Right cardiac atrium (tissue), 5 donors: ENCODE measurements around the gene ZKSCAN5. TPM values are rescaled to one million over a fixed set of nuclear protein-coding genes. Genes with fewer than 3 reads are reported as not detected.
A peak's percentile ranks its signal among the peaks of the same experiment; 100 is the strongest.

ENCODE experiments used
- ATAC-seq, 2 donors: fragments of 200-7000 bp; cut with Tn5 transposase; one replicate each; pipeline versions ENCODE4 v1.8.0 to v1.9.1; 2020; ENCODE audit warnings: moderate library complexity in 2 of 2, mild to moderate bottlenecking in 1 of 2
- DNase-seq, 3 donors: peaks; one replicate each; pipeline ENCODE4 v3.0.0-alpha.2; 2020
- H3K27ac ChIP-seq: one replicate; pipeline ENCODE4 v1.5.1; 2013; ENCODE audit warnings: mild to moderate bottlenecking, low read length, control low read depth, moderate library complexity
- H3K27me3 ChIP-seq: one replicate; pipeline ENCODE4 v1.6.1; 2013; ENCODE audit not compliant: control insufficient read depth, insufficient read depth
- H3K4me1 ChIP-seq: one replicate; pipeline ENCODE4 v1.6.1; 2013; ENCODE audit warnings: low read length; ENCODE audit not compliant: control insufficient read depth, insufficient read depth
- H3K4me3 ChIP-seq: one replicate; pipeline ENCODE4 v1.5.1; 2013; ENCODE audit warnings: low read length, control low read depth
- H3K9me3 ChIP-seq: one replicate; pipeline ENCODE4 v1.6.1; 2013; ENCODE audit warnings: low read length; ENCODE audit not compliant: control insufficient read depth
- WGBS: extraction: QIAGEN DNeasy Blood & Tissue Kit; methylation state at CpG from one replicate; pipeline ENCODE4 v1.1.7; 2013; 5-methylcytosine and 5-hydroxymethylcytosine counted together
- intact Hi-C, 4 donors: fragments of 100-400 bp; cut with DNase I; formaldehyde crosslinking; loops; one replicate each; pipeline versions ENCODE4 v1.11.0 to v1.14.0; 2022 to 2023
- polyA plus RNA-seq: library from polyadenylated mRNA; stranded (reverse); fragments of 200-250 nt; gene quantifications from one replicate; pipeline ENCODE4 v1.2.3, GENCODE V29; 2013
- total RNA-seq, 4 donors: library from RNA; stranded (reverse); fragmentation: NEBNext Ultra II Directional; extraction: Animal tissue kit (Norgen Biotek cat#: 25700); gene quantifications; one replicate each; pipeline ENCODE4 v1.2.1, GENCODE V29; 2021
- donor health status: healthy with polysubstance abuse.
- donor health status: DM: no; HTN: yes; CAD: no.
- donor health status: DM: no; HTN: no; CAD: no.
- donor health status: DM: no; HTN: yes; CAD: no; lungs with severe emphysema.
- donor health status: DM: yes; HTN: yes; CAD: no.

The ZKSCAN5 gene
- total and polyA plus RNA-seq, 5 donors, result 3.0 to 7.1 (median 6.3) TPM

DNA sequence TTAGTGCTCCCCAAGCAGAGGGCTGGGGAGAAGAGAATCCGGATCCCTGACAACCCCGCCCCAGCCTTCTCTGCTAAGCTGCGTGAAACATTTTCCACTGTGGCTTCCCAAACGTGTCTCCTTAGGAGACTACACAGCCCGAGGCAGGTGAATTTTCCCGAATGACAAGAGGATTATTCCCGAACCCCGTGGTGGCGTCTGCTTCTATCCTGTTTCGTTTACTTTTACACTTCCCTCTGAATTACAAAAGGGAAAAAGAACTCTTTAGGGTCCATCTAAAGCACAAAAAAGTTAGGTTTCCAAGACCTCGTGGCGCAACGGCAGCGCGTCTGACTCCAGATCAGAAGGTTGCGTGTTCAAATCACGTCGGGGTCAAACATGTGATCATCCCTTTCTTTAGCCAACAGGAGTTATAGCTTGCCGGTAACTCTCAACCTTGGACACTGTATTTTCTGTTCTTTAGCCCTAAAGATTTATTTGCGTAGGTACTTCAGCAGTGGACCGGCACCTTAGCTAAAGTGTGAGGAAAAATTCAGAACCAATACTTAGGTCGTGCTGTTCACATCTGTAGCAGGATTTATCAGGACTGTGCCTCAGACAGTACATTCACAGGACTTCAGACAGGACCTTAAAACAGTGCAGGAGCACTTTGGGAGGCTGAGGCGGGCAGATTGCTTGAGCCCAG is 34.9 kb upstream of the ZKSCAN5 start:
- ATAC-seq (no peak), DNase-seq (no peak)
- intact Hi-C loops, result no loop called here
- no peaks in the 10 kb centered on the region for H3K27me3 ChIP-seq
- no peaks in the 10 kb centered on the region for H3K9me3 ChIP-seq
- WGBS, result 39% methylated on average over 23 of the region's 23 CpGs
- no peak overlapping the region for H3K27ac ChIP-seq
- peaks cover 5% of the 10 kb centered on the region for H3K4me1 ChIP-seq
- H3K4me3 ChIP-seq, result peak overlapping the region; percentile 41

GRCh38 chr7:99472561-99473314 is 31.7 kb upstream of the ZKSCAN5 start, which contains the start of gene ZNF789:
TSS of gene ZNF789 (plus strand) at chr7:99472890. CDS start at chr7:99476457, 3,567 bp downstream.
- peak within 1 kb of the TSS; percentile 79 for H3K4me3 ChIP-seq
- peaks cover 3% of the 10 kb centered on the region for H3K4me1 ChIP-seq
- H3K9me3 ChIP-seq, result no peaks in the 10 kb centered on the region
- WGBS, result under 1% methylated on average over 56 of the region's 56 CpGs
- ATAC-seq (peak; percentile 98 to 99), DNase-seq (peak; percentile 98 to 100 (median 99))
- H3K27me3 ChIP-seq, result no peaks in the 10 kb centered on the region
- H3K27ac ChIP-seq, result peak within 1 kb of the TSS; percentile 89
- intact Hi-C loops, result no loop called here

GRCh38 chr7:99473315-99473596 is 31.2 kb upstream of the ZKSCAN5 start:
- ATAC-seq (peak in 1 of 2 donors; percentile 10), DNase-seq (no peak)
- Histone ChIP-seq H3K27me3 (no peaks in the 10 kb centered on the region), H3K27ac (no peak overlapping the region), H3K9me3 (no peaks in the 10 kb centered on the region), H3K4me1 (peaks cover 3% of the 10 kb centered on the region), H3K4me3 (peak overlapping the region; percentile 79)
- WGBS, result 3% methylated on average over 7 of the region's 7 CpGs
- intact Hi-C loops, result no loop called here

GRCh38 chr7:99476107-99476506 is 28.4 kb upstream of the ZKSCAN5 start:
- Histone ChIP-seq H3K27me3 (no peaks in the 10 kb centered on the region), H3K4me3 (no peak overlapping the region), H3K4me1 (peaks cover 3% of the 10 kb centered on the region), H3K9me3 (no peaks in the 10 kb centered on the region), H3K27ac (no peak overlapping the region)
- DNase-seq, result no peak
- WGBS, result 72% methylated on average over 5 of the region's 5 CpGs
- intact Hi-C loops, result no loop called here
- ATAC-seq, result no peak

- DNase-seq (peak in 1 of 3 donors; percentile 62), ATAC-seq (peak; percentile 68 to 74)
- WGBS, result 67% methylated on average over 15 of the region's 15 CpGs
- H3K27ac ChIP-seq, result no peak overlapping the region
- no peaks in the 10 kb centered on the region for H3K9me3 ChIP-seq
- no peaks in the 10 kb centered on the region for H3K27me3 ChIP-seq
- no peak overlapping the region for H3K4me3 ChIP-seq
- intact Hi-C loops, result no loop called here
- H3K4me1 ChIP-seq, result no peaks in the 10 kb centered on the region
Measured at GRCh38 chr7:99478464-99479440, 25.7 kb upstream of the ZKSCAN5 start.

DNA sequence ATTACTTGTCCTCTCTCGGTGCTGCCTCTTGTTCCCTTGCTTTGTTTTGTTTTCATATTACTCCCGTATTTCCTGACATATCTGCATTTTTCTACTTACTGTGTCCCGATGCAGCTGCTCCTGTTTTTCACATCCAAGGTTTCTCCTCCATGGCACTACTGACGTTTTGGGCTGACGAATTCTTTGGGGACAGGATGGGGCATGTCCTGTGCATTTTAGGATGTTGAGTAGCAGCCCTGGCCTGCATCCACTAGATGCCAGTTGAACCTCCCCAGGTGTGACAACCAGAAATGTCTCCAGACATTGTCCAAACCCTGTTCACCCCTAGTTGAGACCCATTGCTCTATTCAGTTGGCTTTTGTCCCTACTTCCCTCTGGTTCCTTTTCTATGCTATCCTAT is 19.4 kb upstream of the ZKSCAN5 start:
- Histone ChIP-seq H3K9me3 (no peaks in the 10 kb centered on the region), H3K27me3 (no peaks in the 10 kb centered on the region), H3K4me1 (no peaks in the 10 kb centered on the region), H3K4me3 (no peak overlapping the region), H3K27ac (no peak overlapping the region)
- ATAC-seq, result no peak
- WGBS, result 87% methylated on average over 5 of the region's 5 CpGs
- DNase-seq, result no peak
- intact Hi-C loops, result no loop called here

DNA sequence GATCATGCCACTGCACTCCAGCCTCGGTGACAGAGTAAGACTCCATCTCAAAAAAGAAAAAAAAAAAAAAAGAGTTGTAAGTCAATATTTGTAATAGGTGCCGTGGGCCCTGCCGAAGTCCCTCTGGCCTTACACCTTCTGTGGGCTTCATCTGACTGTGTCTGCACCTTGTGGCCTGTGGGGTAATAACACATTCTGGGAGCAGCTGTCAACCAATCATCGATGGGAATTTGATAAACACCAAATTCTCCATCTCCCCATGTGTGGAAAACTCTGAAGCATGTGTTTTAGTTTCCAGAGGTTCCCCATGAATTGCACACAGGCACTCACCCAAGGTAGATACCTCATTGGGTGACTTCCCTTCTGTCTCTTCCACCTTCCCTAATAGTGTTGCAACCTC is 15.2 kb upstream of the ZKSCAN5 start:
- Histone ChIP-seq H3K4me3 (no peak overlapping the region), H3K4me1 (no peaks in the 10 kb centered on the region), H3K9me3 (peaks cover 8% of the 10 kb centered on the region), H3K27me3 (no peaks in the 10 kb centered on the region), H3K27ac (no peak overlapping the region)
- intact Hi-C loops, result no loop called here
- 91% methylated on average over 4 of the region's 4 CpGs for WGBS
- ATAC-seq (no peak), DNase-seq (no peak)

DNA sequence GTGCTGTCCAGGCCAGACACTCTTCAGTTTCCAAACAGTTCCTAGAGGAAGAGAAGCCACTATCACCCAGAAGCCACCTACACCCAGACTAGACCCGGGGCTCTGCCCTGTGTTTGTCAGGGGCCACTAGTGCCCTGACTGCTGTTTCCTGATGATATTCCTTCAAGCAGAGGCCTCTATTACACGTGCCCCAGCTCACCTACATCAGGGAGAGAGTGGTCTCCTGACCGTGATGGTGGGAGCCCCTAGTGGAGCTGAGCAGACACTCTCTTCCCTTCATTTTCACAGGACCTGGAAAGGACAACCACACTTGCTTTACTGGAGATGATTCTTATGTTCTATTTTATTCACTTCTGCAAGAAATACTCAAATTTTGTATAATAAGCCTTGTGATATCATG is 13.6 kb upstream of the ZKSCAN5 start:
- H3K27me3 ChIP-seq, result no peaks in the 10 kb centered on the region
- H3K4me1 ChIP-seq, result no peaks in the 10 kb centered on the region
- H3K9me3 ChIP-seq, result peaks cover 11% of the 10 kb centered on the region
- 71% methylated on average over 3 of the region's 3 CpGs for WGBS
- no peak overlapping the region for H3K4me3 ChIP-seq
- H3K27ac ChIP-seq, result no peak overlapping the region
- intact Hi-C loops, result no loop called here
- ATAC-seq, result no peak
- no peak for DNase-seq

- DNase-seq, result no peak
- 98% methylated on average over 6 of the region's 6 CpGs for WGBS
- Histone ChIP-seq H3K4me3 (no peak overlapping the region), H3K27ac (no peak overlapping the region), H3K4me1 (peaks cover 3% of the 10 kb centered on the region), H3K9me3 (peaks cover 11% of the 10 kb centered on the region), H3K27me3 (no peaks in the 10 kb centered on the region)
- intact Hi-C loops, result no loop called here
- no peak for ATAC-seq
Measured at GRCh38 chr7:99493823-99494222, 10.6 kb upstream of the ZKSCAN5 start.

DNA sequence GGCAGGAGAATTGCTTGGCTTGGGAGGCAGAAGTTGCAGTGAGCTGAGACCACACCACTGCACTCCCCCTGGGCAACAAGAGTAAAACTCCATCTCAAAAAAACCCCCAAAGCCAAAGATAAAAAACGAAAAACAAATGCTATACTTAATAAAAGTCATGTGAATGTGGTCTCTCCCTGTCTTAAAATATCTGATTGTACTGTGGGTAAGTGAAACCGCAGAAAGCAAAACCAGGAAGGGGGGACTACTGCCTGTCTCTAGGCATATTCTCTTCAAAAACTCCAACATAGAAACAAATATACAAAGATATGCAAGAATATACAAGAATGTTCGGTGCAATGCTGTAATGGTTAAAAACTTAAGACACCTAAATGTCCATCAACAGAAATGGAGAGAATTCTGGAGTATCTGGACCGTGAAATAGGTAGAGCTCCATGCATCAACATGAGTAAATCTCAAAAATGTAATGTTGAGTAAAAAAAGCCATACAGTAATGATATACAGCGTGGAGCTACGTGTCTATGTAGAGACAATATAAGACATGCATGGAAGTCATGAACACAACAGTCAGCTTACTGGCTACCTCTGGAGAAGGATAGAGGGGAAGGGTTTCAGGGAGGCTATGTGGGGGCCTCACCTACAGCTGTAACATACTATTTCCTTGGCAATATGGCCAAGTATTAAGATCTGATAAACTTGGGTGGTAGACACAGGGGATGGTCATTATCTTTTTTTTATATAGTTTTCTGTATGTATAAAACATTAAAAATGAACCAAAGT is 6.5 kb upstream of the ZKSCAN5 start:
- H3K27me3 ChIP-seq, result no peaks in the 10 kb centered on the region
- H3K27ac ChIP-seq, result no peak overlapping the region
- no peak for ATAC-seq
- 76% methylated on average over 6 of the region's 6 CpGs for WGBS
- DNase-seq, result no peak
- intact Hi-C loops, result no loop called here
- peak overlapping the region; percentile 81 for H3K4me3 ChIP-seq
- peaks cover 11% of the 10 kb centered on the region for H3K9me3 ChIP-seq
- H3K4me1 ChIP-seq, result peaks cover 3% of the 10 kb centered on the region
